ENCODE measurements around the gene BLTP2.
"Not testable (repeated sequence)": the region's sequence is repeated elsewhere in the genome, so short reads cannot be mapped to it uniquely, and the experiment has no call there.

The BLTP2 gene

DNA sequence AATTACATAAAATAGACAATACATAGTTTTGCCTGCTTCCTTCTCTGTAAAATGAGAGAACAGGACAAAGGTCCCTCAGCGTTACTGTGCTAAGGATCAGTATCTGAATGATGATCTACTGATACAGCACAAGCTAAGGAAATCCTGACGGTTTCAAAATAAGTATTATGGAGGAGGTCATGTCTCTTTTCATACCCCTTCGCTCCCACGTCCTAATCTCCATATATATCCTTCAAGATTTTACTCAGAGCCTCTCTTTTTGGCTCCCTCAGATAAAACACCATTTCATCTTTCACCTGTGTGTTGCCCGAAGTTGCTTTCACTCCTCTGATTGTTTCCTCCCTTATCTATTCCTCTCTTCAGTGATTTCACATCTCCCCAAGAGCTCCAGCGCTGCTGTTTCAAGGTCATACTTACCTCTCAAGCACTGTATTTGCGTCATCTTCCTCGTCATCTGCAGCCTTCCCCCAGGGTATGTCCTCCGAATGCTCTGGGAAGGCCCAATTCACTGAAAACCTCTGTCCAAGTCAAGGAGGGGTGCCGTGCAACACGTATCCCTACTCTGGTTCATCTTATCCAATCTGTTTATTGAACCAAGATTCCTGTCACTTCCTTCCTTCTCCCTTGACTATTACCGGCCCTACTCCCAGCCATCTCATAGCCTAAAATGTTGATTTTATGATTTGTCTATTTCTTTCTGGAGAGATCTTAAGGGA is 1.2 kb upstream of the BLTP2 start:
- peak in 1 of 4 experiments; percentile 12 for DNase-seq

DNA sequence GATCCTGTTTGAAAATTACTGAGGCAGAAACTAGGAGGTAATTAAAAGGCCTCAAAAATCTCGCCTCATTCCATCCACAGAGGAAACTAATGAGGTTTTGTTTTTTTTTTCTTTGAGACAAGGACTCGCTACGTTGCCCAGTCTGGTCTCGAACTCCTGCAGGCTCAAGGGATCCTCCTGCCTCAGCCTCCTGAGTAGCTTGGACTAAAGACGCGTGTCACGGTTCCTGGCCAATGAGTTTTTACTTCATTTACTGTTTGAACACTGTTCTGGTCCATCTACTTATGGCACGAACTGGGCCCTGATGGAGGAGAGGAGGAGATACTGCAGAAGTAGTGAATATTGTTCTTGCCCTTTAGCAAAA is 600 bp upstream of the BLTP2 start:
- DNase-seq: no peak

DNA sequence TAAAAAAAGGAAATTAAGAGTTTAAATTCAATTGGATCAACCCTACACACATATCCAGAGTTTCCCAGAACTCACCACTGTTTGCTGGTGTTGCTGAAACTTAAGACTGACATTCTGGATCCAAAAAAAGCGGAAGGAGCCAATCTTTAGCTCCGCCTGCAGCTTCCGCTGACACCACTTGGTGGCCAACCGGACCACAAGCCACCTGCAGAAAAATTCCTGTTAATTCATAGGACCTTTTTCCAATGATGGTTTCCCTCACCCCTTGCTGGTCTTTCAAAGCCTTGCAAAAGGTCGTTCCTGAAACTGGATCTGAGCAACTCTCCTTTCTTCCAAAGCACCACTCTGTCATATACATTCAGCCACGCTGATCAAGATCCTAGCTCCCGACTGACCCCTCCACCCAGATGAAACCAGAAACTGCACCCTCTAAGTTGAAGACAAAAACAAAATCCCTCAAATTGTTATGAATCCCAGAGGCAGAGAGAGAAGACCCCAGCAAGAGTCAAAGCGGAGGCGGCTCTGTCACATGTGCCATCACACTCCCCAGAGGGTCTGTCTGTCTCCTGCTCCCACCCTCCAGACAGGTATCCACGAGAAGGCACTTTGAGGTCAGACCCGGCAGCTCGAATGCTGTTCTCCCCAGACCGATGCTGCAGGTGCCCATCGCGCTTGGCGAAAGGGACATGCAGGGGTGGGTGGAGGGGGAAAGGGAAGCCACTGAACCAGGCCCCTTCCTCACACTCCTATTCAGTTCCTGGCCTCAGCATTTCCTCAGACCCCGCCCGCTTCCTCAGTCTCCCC is 773 bp downstream of the BLTP2 start:
- DNase-seq: peak; percentile 74 to 86 (median 84)

DNA sequence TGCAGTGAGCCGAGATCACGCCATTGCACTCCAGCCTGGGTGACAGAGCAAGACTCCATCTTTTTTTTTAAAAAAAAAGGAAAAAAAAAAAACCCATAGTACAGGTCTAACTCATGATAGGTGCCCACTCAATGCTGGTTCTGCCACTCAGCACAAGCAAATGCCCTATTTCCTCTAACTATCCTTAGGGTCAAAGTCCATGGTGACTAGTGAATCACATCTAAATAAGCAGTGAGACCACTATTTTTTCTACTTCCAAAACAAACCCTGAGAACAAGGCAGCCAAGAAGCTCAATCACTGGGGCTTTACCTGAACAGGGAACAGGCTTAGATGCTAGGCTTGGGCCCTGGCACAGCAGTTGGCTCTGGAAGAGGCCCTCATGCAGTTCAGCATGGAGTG is 3.4 kb downstream of the BLTP2 start:
- DNase-seq: no peak

DNA sequence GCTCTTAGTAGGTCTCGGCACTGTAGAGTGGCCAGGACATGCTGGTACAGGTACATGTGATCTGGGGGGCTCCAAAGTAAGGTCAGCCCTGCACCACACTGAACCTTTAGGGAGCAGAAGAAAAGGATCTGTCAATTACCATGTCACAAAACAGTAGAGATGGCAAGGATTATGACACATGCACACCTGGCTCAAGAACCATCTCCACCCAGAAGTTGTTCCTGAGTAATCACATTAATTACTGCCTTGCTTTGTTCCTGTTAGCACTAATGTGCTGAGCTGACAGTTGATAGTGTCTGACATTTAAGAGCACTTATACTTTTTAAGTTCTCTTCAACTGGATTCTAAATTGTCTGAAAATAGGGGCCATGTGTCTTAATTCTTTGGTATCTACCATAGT is 9.5 kb downstream of the BLTP2 start:
- no peak for DNase-seq

DNA sequence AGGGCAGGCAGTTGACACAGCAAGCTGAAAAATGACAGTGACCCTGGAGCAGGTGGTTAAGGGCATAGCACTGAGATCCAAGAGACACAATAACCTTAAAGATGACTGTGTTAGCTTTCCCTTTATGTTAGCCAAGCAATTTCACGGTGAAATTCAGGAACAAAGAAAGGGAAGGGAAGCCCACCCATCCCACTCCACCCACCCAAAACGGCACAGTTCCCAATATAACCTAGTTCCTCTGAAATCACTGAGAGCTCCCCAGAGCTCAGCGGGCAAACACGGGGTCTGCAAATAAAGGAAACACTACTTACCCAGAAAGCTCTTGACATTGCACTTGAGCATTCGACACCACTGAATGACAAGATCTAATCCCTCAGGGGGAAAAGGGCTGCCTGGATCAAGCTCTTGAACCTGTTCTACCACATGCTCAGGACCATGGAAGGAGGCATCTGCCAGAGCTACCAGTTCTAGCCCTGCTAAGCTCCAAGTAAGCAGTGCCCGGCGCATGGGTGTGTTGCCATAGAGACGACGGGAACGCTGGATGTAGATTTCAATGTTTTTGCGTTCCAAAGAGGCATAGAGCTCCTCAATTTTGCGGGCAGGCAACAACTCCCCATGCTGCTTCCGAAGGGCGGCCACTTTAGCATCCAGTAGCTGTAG is 10.6 kb downstream of the BLTP2 start:
- peak; percentile 40 to 71 (median 60) for DNase-seq

DNA sequence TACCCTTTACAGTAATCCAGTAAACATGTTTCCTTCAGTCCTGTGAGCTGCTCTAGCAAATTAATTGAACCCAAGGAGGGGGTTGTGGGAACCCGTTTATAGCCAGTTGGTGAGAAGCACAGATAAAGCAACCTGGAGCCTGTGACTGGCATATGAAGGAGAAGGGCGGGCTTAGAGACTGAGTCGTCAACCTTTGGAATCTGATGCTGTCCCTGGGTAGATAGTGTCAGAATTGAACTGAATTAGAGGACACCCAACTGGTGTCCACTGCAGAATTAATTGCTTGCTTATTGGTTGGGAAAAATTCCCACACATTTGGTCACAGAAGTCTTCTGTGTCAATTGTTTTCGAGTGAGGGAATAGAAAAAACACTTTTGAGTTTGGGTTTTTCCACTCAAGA is 18.1 kb downstream of the BLTP2 start:
- no peak for DNase-seq

DNA sequence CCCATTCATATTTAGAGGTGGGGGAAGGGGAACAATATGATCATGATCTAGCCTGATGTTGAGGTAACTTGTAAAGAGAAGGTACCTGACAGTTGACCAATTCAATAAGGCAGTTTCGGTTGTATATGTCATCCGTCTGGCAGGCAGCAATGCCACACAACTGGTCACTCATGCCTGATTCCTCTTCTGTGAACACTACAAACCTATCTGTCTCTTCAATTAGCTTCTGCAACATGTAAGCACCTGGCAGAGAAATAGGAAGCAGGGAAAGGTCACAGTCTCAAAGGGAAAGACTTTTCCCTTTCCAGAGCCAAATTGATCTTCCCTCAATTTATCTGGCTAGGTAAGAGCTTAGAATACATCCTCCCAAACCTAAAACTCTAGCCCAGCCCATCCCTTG is 20.8 kb downstream of the BLTP2 start:
- DNase-seq: no peak

DNA sequence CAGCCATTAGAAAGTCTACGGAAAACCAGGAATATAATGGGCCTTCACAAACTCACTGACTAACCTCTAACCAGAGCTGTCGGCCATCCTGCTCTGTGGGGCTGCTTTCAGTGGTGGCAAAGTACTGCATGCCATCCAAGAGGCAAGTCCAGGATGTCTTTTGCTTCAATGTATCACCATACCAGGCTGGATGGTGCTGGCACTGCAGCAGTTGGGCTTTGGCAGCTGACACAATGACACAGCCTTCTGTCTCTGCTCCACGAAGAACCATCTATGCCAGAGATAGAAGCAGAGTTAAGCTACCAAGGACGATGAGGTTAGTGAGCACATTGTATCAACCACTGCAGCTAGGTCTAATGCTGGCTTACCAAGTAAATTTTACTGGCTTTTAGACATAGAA is 21.3 kb downstream of the BLTP2 start:
- DNase-seq: no peak

DNA sequence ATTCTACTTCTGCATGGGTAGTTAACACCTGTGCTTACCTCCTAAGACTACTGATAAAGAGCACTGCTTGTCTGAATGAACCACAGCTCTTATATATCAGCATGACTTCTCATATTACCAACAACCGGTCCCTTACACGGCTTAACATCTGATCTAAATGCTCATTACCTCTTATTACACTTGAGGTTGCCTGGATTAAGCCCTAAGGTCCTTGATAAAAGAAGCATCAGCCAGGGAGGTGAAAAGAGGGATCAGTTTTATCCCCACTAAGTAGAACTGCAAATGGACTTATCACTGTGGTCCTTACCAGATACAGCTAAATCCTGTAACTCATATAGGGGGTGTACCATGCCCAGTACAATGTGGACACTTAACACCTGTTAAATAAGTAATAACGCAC is 22.8 kb downstream of the BLTP2 start:
- no peak for DNase-seq

DNA sequence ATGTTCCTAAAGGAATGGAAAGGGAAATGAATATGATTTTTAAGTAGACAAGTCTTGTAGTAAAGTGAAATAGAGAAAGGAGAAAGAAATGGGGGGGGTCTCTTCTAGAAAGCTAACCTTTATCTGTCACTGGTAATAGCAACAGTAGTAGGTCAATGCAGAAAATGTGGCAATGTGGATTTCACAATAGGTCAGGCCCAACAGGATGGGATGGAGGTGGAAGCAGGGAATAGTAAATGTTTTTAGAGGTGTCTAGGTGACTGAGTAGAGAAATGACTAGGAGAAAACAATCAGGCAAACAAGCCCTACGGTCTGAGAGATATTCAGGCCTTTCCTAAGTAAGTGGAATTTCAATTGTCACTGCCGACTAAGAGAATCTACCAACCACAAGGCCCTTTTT is 24.9 kb downstream of the BLTP2 start:
- no peak for DNase-seq

DNA sequence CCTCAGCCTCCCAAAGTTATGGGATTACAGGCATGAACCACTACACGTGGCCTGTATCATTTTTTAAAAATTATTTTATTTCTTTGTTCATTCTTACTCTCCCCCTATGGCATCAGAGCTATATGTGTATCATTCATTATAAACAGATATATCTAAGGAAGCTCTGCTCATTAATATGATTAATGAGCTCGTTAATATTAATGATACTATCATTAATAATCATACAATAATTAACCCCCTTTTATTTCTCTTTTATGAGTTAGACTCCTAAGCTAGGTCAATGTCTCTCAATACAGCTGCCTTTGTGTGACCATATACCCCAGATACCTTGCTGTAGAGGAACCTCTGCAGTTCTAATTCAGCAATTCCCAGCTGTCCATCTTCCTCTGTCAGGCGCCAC is 26.5 kb downstream of the BLTP2 start:
- no peak for DNase-seq

DNA sequence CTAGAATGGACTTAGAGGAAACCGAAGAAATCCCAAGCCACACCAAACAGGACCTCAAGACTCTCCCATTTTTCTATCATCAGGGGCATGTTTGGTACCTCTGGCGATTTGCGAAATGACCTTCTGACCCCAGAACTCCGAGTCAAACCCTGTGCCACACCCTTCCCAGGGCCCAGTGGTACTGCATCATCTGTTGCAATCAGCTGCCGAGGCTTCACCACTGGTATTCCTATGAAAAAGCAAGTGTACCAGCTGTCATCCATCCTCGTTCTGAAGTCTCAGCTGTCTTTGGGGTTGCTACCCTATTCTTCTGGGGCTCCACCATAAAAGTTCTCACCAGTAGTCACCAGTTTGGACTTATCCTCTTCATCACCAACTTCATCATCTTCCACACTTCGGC is 28.7 kb downstream of the BLTP2 start:
- DNase-seq: no peak

DNA sequence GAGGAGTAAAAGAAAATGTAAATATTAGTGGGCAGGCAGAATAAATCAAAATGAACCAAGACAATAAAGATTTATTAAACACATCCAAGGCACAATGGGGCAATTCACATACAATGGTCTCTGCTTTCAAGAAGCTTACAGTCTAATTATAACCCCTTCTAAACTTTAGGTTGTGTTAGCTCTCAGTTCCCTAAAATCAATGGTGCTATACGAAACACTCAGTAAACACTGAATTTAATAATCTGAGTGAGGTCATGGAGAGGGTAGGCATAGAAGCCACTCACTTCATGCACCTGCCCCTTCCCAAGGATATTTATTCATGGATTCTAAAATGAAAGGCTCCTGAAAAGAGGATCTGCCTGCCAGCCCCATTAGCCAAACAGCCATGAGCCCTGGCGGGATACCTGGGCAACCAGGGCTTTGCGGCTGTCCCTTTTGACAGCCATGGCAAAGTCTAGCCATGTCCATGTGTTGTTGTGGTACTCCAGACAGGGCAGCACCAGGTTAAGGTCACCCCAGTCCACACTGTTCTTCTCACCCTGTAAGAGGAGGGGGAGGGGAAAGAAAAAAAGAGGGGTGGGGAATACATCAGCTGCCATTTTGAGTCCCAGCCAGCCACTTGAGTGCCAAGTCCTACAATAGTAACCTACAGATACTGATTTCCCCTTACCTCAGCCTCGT is 29.6 kb downstream of the BLTP2 start:
- no peak for DNase-seq

DNA sequence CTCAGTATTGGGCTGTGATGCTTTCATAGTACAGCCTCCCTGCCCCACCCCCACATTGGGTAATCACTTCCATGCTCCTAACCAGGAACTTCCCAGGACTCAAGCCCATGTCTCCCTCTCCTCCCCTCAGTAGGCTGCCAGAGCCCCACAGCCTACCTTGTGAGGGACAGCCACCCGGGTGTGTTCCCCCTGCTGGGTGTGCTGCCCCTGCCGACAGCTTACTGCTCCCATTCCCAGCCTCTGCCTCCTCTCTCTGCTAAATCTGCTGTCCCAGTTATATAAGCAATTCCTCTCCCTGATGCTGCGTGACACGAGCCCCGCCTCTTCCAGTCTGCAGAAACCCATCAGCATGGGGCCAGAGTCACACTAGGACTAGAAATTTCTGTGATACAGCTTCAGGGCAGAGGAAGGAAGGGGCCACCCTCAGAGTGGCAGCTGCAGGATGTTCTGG is 31.0 kb downstream of the BLTP2 start, which contains the start of gene RSKR:
Gene RSKR, minus strand, starts transcription at position 255 of the 451 bp plus-strand sequence. Its CDS starts 24 bp downstream, at position 231.
- DNase-seq: no peak

DNA sequence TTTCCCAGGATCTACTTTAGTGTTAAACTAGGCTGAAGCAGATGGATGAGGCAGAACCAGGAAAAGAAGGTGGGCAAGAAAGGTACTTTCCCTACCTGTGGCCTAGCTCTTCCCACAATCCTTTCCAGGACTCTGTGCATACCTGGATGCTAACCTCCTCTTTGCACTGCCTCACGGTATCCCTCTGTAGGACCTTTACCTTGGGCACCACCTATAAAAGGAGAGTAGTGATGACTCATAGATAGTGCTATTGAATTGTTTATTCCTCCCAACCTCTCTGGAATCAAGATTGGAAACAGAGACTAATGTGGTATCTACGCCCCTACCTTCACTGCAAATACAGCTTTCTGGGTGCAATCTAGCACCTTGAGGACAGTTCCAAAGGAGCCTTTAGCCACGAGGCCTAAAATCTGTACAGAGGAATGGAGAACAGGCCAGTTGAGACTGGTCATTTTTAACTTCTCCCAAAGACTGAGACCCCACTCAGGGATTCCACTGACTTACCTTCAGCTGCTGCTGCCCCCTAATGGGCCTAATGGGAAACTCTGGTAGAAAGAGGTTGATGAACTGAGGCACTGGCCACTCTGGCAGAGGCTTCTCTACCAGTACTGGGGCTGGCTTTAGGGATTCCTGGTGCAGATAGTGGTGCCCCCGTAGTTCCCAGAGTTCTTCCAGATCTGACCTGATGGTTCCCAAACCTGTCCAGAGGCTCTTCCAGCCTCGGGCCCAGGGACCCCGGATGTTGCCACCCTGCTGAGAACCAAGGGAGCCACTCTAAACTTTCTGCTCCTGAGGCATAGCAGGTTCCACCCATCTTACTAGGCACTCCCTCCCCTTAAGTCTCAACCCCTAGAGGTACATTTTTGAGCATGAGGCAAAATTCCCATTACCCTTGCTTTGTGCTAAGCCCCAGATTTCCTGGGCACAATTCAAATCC is 31.8 kb downstream of the BLTP2 start:
- DNase-seq: peak; percentile 20 to 48 (median 34)

DNA sequence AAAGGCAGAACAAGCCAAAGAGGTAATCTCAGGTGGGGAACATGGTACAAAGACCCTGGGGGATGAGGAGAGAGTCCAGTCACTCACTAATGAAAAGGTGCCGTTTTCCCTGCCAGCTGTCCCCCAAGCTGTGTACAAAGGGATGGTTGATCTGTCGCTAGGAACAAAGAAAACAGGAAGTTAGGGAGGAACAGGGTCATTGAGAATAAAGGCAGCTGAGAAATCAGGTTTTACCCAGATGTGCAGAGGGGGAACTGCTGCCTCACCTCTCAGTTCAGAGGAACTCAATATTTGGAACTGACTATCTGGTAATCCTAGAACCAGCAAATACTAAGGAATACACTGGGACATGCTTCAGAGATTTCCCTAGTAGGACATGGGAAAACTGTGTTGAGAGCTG is 32.4 kb downstream of the BLTP2 start:
- no peak for DNase-seq

DNA sequence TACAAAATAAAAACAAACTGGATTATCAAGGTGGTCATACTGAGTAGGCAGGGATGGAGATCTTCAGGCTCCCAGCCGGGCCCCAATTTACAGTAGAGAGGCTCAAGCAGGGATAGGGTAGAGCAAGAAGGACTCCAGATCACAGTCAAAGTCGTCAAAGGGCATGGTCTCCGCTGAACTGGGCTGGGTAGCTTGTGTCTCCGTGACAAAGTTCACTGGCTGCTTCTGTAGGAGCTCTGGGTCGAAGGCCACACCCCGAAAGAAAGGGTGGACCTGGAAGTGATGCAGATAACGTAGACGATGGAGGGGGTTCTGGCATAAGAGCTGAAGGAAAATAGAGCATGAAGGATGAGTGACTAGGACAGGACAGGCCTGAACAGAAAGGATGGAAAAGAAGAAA is 34.6 kb downstream of the BLTP2 start:
- DNase-seq: no peak

DNA sequence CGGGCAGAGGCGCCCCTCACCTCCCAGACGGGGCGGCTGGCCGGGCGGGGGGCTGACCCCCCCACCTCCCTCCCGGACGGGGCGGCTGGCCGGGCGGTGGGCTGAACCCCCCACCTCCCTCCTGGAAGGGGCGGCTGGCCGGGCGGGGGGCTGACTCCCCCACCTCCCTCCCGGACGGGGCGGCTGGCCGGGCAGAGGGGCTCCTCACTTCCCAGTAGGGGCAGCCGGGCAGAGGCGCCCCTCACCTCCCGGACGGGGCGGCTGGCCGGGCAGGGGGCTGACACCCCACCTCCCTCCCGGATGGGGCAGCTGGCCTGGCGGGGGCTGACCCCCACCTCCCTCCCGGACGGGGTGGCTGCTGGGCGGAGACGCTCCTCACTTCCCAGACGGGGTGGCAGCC is 40.9 kb downstream of the BLTP2 start:
- DNase-seq: not testable (repeated sequence)

DNA sequence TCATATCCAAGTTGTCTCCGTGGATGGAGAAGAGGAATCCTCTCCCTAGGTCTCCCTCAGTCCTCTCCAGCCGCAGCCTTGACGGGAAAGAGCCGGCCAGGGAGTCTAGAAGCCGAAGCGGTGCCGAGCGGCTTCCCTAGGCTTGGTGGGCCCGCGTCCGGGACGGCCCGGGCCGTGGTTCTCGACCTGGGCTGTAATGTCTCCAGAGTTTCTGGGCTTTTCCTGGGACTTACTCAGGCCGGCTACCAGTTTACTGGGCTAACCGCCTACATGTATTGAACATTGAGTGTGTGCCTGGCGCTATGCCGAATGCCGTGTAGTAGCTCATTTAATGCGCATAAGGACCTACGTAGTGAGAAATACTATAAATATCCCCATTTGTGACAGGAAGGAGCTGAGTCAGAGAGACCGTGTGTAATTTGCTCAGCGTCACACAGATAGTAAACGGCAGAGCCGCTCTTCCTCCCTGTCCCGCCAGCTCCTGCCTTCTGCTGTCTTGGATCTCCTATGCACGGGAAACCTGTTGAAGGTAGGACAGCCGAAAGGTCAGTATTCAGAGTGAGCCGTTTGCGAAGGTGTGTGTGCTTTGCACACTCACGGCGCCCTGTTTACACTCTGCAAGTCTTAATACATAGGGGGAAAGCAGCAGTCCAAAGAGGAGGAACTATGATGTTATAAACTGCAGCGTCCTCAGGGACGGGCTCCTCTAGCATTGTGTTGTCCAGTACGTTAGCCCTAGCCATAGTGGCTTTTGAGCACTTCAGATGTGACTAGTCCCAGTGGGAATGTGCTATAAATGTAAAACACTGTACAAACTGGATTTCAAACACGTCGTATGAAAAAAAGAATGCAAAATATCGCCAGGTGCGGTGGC is 45.4 kb downstream of the BLTP2 start:
- DNase-seq: peak; percentile 84 to 95 (median 89)
